GM19025 (cell line): Measurements from ENCODE around the gene BID.
"Not testable (repeated sequence)": the region's sequence is repeated elsewhere in the genome, so short reads cannot be mapped to it uniquely, and the experiment has no call there.

ENCODE experiments used
- ATAC-seq: cut with Tn5 transposase; IDR thresholded peaks from one replicate; pipeline ENCODE4 v1.9.1; 2021; ENCODE audit warnings: mild to moderate bottlenecking, low read depth, moderate library complexity; ENCODE audit not compliant: unreplicated experiment

BID gene

DNA sequence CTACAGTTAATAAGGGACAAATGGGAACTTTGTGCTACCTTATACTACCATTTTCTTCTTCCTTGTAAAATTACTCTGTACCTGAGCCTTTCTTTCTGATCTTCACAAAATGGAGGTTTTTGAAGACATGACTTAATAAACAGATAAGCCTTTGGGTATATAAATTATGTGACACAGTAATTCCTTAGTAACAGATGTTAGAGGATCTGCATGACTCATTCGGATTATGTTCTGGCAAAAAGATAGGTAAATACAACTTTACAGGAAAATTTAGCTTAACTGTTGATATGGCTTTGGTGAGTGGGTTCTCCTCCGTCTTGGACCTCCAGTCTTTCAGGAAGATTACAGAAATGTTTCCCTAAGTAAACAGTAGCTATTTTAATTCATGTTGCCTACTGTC is 61.8 kb downstream of the BID start:
- no peak for ATAC-seq

GRCh38 chr22:17710023-17710422 is 64.2 kb downstream of the BID start:
- no peak for ATAC-seq

GRCh38 chr22:17707526-17707925 is 66.7 kb downstream of the BID start:
- ATAC-seq: no peak

DNA sequence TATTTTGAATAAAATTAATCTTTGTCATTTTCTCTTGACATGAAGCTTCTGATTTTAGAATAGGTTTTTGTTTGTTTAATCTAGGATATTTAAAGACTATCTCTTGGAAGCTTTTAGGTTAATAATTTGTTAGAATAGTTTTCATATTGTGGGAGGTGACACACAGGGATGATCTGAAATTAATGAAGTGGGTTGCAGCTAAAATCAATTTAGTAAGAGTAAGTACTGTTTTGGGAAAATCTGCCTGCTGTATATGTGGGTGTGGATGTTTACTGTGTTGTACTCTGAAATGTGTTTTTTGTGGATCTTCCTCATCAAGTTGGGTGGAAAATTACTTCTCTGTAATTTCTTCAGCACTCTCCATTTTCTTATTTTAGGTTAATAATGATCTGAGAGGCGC is 67.3 kb downstream of the BID start:
- ATAC-seq: no peak

DNA sequence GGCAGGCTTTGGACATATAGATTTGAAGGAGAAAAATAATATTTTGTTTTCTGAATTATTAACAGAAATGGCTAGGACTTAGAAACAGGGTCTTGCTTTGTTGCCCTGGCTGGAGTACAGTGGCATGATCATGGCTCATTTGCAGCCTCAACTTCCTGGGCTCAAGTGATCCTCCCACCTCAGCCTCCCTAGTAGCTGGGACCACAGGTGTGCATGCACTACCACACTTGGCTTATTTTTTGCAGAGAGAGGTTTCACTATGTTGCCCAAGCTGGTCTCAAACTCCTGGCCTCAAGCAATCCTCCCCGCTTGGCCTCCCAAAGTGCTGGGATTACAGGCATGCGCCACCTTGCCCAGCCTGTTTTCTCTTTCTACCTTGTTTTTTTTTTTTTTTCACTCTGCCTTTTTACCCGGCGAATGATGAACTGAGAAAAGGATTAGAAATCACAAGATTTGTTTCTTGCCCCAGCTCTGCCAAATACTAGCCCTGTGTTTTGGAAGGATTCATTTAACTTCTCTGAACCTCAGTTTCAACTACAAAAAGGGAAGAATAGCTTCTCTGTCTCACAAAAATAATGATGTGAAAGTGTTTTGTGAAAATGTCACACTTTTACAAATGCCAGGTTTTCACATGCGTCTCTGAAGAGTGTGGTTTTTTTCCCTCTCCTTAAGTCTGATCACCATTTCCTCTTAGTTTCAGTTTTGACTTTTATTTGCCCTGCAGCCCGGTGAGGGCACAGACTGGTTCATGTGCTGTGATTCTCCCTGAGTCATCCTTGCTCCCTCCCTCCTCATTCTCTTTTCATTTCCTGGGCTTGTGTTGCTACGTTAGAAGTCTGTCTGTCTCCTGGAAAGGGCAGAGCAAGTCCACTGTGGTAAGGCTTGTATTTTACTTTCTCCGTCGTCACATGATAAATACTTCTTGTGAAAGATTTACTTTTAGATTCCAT is 68.0 kb downstream of the BID start:
- ATAC-seq: peak; percentile 87

- no peak for ATAC-seq
These were observed 68.7 kb downstream of the BID start for GRCh38 chr22:17705546-17705945.

DNA sequence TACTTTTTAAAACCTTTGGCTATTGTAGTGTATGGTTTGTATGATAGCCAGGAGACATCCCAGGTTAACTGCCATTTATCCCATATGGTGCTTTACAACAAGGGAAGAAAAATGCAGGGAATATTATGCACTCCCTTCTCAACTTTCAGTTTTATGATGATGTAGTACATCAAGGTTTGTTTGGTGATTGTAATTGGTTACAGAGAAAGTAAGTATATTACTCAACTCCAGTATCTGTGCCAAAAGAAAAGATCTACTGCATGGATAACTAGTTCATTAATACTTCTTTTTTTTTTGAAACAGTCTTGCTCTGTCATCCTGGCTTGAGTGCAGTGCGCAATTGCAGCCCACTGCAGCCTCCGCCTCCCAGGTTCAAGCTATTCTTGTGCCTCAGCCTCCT is 70.5 kb downstream of the BID start:
- no peak for ATAC-seq

DNA sequence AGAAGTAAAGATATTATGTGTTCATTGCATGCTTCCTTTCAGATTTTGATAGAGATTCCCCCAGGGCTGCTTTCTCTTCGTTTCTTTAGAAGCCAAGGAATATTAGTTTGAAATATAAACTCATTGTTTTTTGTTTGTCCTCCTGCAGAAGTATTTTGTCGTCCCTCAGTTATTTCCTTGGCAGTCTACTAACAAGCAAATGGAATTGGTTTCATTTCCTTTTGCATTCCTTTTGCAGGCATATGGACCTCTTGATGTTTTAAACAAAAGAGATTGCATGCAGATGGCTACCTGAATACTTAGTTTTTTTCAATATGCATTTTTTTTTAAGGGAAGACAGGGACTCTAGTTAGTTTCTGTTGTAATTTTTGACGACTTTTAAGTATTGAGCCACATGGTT is 73.5 kb downstream of the BID start:
- ATAC-seq: no peak

GRCh38 chr22:17699696-17700340 is 74.5 kb downstream of the BID start:
- no peak for ATAC-seq

DNA sequence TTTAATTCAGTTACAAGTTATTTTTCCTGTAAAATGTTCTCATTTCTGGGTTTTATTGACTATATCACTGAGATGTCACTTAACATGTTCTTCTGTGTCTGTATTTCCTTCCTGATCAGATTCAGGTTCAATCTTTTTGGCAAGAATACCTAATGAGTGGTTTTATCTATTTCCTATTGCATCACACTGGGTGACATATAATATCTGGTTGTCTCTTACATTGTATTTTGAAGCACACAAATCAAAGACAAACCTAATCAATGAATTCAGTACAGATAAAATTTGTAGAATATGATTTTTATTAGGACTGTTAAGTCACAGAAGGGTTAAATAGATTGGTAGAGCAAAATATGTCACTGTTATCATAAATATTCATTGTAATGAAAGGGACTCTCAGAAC is 75.3 kb downstream of the BID start:
- ATAC-seq: no peak

GRCh38 chr22:17698276-17698675 is 76.0 kb downstream of the BID start:
- not testable (repeated sequence) for ATAC-seq

- ATAC-seq: not testable (repeated sequence)
These were observed 77.1 kb downstream of the BID start for GRCh38 chr22:17697196-17697595.

- ATAC-seq: no peak
These were observed 78.3 kb downstream of the BID start for GRCh38 chr22:17695986-17696385.

DNA sequence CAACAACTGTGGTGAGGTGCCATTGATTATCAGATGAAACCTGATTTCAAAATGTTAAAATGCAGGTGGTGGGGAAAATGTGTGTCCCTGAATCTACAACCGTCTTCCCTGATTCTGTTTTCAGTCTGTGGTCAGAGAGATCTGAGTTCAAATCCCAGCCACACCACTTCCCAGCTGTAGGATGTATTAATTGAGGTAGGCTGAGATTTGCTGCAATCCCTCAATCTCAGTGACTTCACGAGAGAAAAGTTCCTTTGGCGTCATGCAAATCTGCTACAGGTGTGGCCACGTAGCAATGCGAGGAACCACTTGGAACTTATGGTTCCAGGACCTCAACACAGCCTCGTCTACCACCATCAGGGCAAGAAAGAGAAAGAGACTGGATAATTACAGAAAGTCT is 79.5 kb downstream of the BID start:
- no peak for ATAC-seq

DNA sequence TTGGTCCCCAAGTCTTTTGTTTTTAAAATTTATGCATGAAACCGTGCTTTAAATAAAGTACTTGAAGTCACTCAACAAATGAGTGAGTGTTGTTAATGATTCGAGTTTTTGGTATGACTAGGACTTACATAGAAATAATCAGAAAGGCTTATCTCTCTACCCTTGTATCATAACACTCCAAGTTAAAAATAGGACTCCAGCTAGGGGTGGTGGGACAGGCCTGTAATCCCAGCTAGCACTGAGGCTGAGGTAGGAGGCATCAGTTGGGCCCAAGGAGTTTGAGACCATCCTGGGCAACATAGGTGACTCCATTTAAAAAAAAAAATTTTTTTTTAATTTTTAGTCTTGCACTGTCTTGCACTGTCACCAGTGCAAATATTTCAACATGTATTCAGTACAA is 80.1 kb downstream of the BID start:
- ATAC-seq: no peak

- no peak for ATAC-seq
These were observed 81.4 kb downstream of the BID start for GRCh38 chr22:17692841-17693240.

DNA sequence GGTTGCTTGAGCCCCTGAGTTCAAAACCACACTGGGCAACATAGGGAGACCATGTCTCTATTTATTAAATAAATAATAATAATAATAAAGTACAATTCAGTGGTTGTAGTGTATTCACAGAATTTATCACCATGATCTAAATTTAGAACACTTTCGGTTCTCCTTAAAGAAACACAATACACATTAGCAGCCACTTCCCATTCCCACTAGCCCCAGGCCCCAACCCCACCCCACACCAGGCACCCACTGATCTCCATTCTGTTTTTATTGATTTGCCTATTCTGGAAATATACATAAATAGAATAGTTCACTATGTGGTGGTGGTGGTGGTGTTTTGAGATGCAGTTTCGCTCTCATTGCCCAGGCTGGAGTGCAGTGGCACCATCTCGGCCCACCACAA is 90.0 kb downstream of the BID start:
- no peak for ATAC-seq
